HG03045 (cell line): Measurements from ENCODE around the gene CFAP298.
"Not testable (repeated sequence)": the region's sequence is repeated elsewhere in the genome, so short reads cannot be mapped to it uniquely, and the experiment has no call there.

Source experiments
- ATAC-seq: cut with Tn5 transposase; IDR thresholded peaks from one replicate; pipeline ENCODE4 v1.9.1; 2021; ENCODE audit warnings: mild to moderate bottlenecking, moderate library complexity; ENCODE audit not compliant: unreplicated experiment

The CFAP298 gene

GRCh38 chr21:32612075-32612998, at the start of gene CFAP298:
Gene CFAP298 (minus strand): TSS chr21:32612377. CDS start chr21:32612243, 134 bp downstream.
- ATAC-seq, result peak; percentile 92

GRCh38 chr21:32661026-32661782, 49.0 kb upstream of the CFAP298 start:
- not testable (repeated sequence) for ATAC-seq

GRCh38 chr21:32658524-32658923, 46.3 kb upstream of the CFAP298 start:
- no peak for ATAC-seq

GRCh38 chr21:32653326-32653901, 41.2 kb upstream of the CFAP298 start:
- ATAC-seq, result no peak

- no peak for ATAC-seq
Measured at GRCh38 chr21:32648165-32648564, 36.0 kb upstream of the CFAP298 start.

GRCh38 chr21:32645261-32646182, 33.3 kb upstream of the CFAP298 start:
- no peak for ATAC-seq

- no peak for ATAC-seq
Measured at GRCh38 chr21:32641710-32642698, 29.8 kb upstream of the CFAP298 start.

- no peak for ATAC-seq
Measured at GRCh38 chr21:32626621-32627196, 14.5 kb upstream of the CFAP298 start.

- ATAC-seq, result not testable (repeated sequence)
Measured at GRCh38 chr21:32618218-32618617, 6.0 kb upstream of the CFAP298 start.

GRCh38 chr21:32613436-32614043, 1.4 kb upstream of the CFAP298 start:
- ATAC-seq, result no peak

GRCh38 chr21:32612999-32613337, 791 bp upstream of the CFAP298 start:
- peak; percentile 8 for ATAC-seq

- peak; percentile 5 for ATAC-seq
Measured at GRCh38 chr21:32611471-32611997, 643 bp downstream of the CFAP298 start.

- ATAC-seq, result not testable (repeated sequence)
Measured at GRCh38 chr21:32610940-32611339, 1.2 kb downstream of the CFAP298 start.

GRCh38 chr21:32608851-32609250, 3.3 kb downstream of the CFAP298 start:
- no peak for ATAC-seq

- ATAC-seq, result no peak
Measured at GRCh38 chr21:32605469-32605868, 6.7 kb downstream of the CFAP298 start.

- ATAC-seq, result no peak
Measured at GRCh38 chr21:32604464-32604863, 7.7 kb downstream of the CFAP298 start.

GRCh38 chr21:32603131-32603530, 9.0 kb downstream of the CFAP298 start:
- ATAC-seq, result no peak

- ATAC-seq, result no peak
Measured at GRCh38 chr21:32602099-32602498, 10.1 kb downstream of the CFAP298 start.
